Activated gamma-delta T cell treated with Interleukin-2 at 50 U/mL for 16 hours (primary cell): ENCODE data around the gene PCDH10.

Source experiments
- DNase-seq: peaks from one replicate; pipeline ENCODE4 v3.0.0-alpha.2; 2020

PCDH10 gene, protein sequence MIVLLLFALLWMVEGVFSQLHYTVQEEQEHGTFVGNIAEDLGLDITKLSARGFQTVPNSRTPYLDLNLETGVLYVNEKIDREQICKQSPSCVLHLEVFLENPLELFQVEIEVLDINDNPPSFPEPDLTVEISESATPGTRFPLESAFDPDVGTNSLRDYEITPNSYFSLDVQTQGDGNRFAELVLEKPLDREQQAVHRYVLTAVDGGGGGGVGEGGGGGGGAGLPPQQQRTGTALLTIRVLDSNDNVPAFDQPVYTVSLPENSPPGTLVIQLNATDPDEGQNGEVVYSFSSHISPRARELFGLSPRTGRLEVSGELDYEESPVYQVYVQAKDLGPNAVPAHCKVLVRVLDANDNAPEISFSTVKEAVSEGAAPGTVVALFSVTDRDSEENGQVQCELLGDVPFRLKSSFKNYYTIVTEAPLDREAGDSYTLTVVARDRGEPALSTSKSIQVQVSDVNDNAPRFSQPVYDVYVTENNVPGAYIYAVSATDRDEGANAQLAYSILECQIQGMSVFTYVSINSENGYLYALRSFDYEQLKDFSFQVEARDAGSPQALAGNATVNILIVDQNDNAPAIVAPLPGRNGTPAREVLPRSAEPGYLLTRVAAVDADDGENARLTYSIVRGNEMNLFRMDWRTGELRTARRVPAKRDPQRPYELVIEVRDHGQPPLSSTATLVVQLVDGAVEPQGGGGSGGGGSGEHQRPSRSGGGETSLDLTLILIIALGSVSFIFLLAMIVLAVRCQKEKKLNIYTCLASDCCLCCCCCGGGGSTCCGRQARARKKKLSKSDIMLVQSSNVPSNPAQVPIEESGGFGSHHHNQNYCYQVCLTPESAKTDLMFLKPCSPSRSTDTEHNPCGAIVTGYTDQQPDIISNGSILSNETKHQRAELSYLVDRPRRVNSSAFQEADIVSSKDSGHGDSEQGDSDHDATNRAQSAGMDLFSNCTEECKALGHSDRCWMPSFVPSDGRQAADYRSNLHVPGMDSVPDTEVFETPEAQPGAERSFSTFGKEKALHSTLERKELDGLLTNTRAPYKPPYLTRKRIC

DNA sequence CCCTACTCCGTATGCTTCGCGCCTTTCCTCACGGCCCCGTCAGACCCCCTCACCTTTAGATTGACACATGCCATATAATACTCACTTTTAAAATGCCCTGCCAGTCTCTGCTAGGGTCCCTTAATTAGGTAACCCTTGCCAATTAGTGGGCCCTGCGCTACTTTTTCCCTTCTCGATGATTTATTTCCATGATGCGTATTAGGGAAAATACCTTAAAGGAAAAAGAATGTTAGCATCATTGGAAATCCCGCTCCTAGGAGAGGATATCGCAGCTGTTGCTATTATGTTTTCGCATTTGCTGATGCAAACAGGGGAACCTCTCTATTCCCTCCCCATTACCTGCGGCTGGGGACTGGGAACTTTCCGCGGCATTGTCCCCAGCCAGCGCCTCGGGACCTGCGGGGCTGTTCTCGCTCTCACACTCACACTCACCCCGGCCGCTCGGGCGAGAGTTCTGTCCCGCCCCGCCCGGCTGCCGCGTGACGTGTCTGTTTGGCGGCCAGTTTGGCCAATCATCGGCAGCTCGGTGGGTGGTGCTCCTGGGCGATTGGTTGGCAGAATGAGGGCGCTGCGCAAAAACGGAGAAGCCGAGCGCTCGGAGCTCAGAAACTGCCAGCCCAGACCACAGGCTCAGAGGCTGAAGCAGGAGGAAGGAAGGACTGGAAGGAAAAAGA is at the start of gene PCDH10:
Gene PCDH10 (plus strand): TSS at position 605 of the 674 bp plus-strand sequence. CDS start 847 bp downstream, outside the sequence.
- no peak for DNase-seq

DNA sequence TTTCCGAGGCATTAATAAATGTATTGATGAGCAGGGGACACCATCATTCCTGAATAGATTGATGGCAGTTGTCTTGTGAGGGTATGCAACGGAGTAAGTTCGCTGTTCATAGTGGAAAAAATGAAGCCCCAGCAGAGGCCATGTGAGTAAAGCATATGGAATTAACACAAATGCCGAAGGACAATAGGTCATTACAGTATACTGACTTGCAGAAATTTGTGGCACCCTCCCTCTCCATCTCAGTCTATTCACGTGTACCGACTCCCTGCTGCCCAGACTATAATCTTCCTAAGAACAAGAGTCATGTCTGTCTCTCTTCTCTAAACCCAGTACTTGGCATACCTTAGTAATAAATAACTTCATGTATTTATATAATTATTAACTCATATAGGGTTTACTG is 47.1 kb upstream of the PCDH10 start:
- no peak for DNase-seq

DNA sequence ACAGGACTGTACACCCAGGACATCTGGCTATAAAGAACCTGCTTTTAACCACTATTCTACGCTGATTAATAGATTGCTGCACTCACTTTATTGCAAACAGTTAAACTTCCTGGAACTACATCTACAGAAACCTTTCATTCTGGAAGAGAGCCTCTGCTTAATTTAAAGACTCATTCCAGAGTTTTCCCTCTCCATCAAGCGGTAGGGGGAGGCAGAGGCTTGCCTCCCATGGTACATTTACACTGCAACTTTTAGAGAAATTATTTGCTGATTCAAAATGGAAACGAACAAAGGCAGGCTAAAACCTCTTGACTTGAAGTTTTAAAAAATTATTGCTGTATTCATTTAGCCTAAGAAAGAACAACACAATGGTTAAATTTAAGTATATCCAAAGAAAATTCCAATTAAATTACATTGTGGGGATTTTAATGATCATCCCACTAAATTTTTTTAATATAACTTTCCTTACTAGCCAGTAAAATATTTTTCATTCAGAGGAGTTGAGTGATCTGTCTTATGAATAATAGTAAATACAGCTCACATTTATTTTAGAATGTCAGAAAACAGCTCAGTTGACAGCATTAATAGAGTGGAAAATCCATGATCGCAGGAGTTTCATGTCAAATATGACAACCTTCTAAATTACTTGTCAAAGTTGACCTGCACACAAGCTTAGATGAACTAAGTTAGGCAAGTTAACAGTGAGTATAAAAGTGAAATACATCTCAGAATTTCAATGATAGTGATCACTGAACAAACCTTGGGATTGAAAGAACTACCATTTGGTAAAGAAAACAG is 46.3 kb upstream of the PCDH10 start:
- no peak for DNase-seq

DNA sequence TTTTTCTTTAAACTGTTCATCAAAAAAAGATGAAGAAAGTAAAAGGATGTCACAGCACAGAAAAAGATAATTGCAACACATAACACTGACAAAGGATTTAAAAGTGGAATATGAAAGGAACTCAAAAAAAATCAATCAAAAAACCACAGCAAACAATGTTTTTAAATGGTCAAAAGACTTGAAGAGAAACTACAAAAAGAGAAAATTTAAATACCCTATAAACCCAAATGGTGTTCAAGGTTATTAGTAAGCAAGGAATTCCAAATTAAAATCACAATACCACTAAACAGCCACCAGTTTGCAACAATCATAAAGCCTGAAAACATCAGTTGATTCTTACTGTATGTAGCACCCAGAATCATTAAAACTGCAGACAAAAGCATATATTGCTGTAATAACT is 36.5 kb upstream of the PCDH10 start:
- DNase-seq: no peak

GRCh38 chr4:133124746-133125145 is 24.3 kb upstream of the PCDH10 start:
- DNase-seq: no peak

DNA sequence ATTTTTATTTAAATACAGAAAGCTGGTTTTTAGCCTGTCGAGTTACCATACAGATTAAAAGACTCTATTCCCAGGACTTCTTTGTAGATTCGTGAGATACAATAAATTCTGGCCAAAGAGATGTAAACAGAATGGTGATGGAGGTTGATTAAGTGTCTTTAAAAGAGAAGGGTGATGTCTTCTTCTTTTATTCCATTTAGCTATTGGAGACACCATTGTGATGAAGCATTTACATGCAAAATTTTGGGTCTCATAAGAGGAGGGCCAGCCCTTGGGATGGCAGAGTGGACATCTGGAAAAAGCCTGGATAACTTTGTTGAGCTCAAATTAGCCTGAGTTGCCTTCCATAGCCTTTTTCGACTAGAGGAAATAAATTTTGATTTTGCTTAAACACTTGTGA is 21.6 kb upstream of the PCDH10 start:
- DNase-seq: no peak

GRCh38 chr4:133129237-133129636 is 19.9 kb upstream of the PCDH10 start:
- DNase-seq: no peak

- no peak for DNase-seq
Measured at GRCh38 chr4:133130171-133130570, 18.9 kb upstream of the PCDH10 start.

DNA sequence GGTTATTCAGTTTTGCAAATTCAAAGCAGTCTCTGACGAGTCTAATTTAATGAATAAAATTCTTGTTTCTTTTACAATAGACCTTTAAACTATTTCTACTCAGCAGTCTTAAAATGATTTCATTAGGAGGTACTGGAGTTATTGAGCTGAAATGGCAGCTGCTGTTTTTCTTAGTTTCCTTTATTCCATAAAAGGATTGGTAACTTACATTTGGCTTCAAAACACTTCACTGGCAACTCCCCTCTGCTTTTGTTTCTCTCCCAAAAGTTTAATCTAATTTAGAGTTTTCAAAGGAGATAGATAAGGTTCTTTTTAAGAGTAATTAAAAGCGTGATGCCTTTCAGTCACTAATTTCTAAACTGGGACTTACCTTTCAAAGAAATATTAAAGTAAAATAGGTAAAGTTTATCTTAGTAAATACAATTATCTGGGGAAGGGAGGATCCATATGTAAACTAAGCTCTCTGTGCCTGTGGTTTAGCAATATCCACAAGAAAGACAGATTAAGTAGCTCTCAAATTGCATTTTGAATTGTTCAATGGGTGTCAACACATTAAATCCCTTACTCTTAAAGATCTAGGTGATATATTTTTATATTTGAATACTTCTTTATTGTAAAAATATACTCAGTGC is 17.1 kb upstream of the PCDH10 start:
- no peak for DNase-seq

DNA sequence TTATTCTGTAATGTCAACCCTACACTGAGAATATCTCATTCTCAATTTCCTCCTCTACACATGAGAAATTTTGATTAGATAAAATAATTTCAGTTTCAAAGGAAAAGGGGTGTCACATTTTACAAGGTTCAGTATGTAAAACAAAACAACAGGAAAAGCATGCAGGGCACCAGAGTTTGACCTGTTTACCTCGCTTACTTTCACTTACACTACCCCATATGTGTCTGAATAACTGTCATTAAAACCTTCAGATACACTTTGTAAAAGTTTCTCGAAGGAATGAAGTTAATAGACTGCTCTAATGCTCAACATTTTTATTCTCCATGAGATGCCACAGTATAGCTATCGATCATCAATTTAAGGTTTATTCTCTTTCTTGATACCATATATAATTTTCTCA is 12.3 kb upstream of the PCDH10 start:
- DNase-seq: no peak

DNA sequence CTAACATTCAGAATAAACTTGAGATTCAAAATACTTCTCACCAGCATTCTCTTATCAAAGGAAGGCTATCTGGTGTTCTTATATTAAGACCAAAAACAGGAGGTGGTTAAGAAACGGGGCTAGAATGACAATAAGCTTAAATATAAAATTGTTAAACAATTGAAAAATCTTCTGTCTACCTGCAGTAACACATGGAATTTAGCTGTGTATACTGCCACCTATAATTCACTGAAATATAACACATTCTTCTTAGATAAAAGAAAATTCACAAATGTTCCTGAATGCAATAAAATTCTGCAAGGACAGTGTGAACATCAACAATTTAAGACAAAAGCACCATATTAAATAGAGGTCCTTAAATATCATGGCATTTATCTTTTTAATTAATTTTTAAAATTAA is 11.5 kb upstream of the PCDH10 start:
- DNase-seq: no peak

GRCh38 chr4:133143775-133144430 is 5.2 kb upstream of the PCDH10 start:
- DNase-seq: no peak

GRCh38 chr4:133145241-133145640 is 3.9 kb upstream of the PCDH10 start:
- DNase-seq: no peak

- DNase-seq: no peak
Measured at GRCh38 chr4:133145758-133146573, 3.1 kb upstream of the PCDH10 start.

DNA sequence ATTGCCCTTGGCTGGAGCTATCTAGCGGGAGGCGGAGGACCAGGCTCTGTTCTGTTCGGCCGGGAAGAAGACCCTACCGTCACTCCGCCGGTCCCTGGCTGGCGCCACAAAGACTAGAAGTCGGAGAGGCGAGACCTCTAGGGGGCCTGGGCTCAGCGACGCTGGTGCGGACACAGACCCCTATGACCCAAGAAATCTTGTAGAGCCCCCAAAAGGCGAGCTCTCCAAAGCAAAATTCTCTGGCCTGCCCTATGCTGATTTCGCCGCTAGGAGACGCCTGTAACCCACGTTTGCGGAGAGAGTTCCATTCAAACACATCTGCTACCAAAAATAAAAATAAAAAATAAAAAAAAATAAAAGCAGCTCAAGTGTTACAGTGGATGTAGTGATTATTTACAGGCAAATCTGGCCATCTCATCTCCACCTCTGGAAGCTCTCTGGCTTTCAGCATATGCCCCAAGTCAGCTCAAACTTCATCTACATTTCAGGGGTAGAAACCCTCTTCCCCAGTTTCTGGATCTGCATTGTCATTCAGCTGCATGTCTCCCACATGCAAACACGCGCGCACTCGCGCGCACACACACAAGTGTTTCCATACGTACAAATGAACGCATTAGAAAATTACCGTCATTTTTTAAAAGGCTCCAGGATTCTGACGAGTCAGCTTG is 2.4 kb upstream of the PCDH10 start:
- DNase-seq: no peak

- DNase-seq: no peak
Measured at GRCh38 chr4:133147286-133147821, 1.7 kb upstream of the PCDH10 start.

- no peak for DNase-seq
Measured at GRCh38 chr4:133147921-133148689, 989 bp upstream of the PCDH10 start.

DNA sequence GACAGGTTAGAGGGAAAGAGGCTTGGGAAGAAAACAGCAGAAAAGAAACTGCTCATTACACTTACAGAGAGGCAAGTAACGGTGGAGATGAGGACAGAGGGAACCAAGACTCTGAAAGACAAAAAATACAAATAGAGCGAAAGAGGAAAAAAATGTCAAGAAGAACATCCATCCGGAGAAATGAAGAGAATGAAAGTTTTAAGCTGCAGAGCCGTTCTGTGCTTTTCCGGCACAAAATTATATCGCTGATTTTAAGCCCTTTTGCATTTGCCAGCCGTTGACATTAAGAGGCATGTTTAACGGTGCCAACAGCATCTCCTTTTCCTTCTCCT is 236 bp downstream of the PCDH10 start:
- no peak for DNase-seq
